AG04450 (cell line): ENCODE measurements around the gene DAPK2. TPM values are rescaled to one million over a fixed set of nuclear protein-coding genes. Genes with fewer than 3 reads are reported as not detected.

Source experiments
- CTCF ChIA-PET: fragments of 300-600, 350-600 bp; formaldehyde crosslinking; extraction: SDS; loops from one replicate; lab custom pipeline; 2022; ENCODE audit warnings: antibody characterized with exemption, inconsistent platforms; lab: Charles Lee
- POLR2A ChIA-PET: fragments of 350-600 bp; formaldehyde crosslinking; extraction: SDS; loops from one replicate; lab custom pipeline; 2021; ENCODE audit warnings: antibody characterized with exemption, inconsistent platforms; lab: Yijun Ruan, JAX
- DNase-seq: peaks from one replicate; pipeline ENCODE4 v3.0.0-alpha.2; 2011; ENCODE audit warnings: low read depth, low spot score
- H3K27ac ChIP-seq: one replicate; pipeline ENCODE4 v1.5.1; 2012; ENCODE audit warnings: low read depth, low read length, control low read depth
- H3K27me3 ChIP-seq: one replicate; pipeline ENCODE4 v1.6.0; 2012; ENCODE audit warnings: low read length; ENCODE audit not compliant: control insufficient read depth, insufficient read depth
- H3K4me3 ChIP-seq: 2 replicates; pipeline ENCODE4 v1.5.1; 2011; ENCODE audit warnings: mild to moderate bottlenecking, low read depth, low read length, control low read depth
- H3K9me3 ChIP-seq: 2 replicates; pipeline ENCODE4 v1.5.1; 2012; ENCODE audit warnings: low read length; ENCODE audit not compliant: control insufficient read depth, insufficient read depth
- CTCF ChIP-seq: IDR thresholded peaks from 2 replicates; pipeline ENCODE4 v1.5.1; 2011; ENCODE audit warnings: low read depth, low read length, control low read depth, inconsistent platforms
- polyA plus RNA-seq: library from polyadenylated mRNA; depleted of rRNA; stranded (reverse); fragments of >200 nt; gene quantifications from 2 replicates; pipeline ENCODE4 v1.2.3, GENCODE V29; 2011

DAPK2 gene
- polyA plus RNA-seq, 1 experiment = 0.42 TPM

GRCh38 chr15:63876085-63876662, 170.1 kb downstream of the DAPK2 start:
- H3K4me3 ChIP-seq = no peak overlapping the region
- H3K9me3 ChIP-seq = no peaks in the 10 kb centered on the region
- TF ChIP-seq CTCF = no peak
- CTCF ChIA-PET = no interaction called here
- no peak for DNase-seq
- H3K27ac ChIP-seq = no peak overlapping the region
- peaks cover 6% of the 10 kb centered on the region for H3K27me3 ChIP-seq
- POLR2A ChIA-PET = no interaction called here

GRCh38 chr15:63874616-63875015, 171.7 kb downstream of the DAPK2 start:
- POLR2A ChIA-PET = no interaction called here
- Histone ChIP-seq H3K4me3 (no peak overlapping the region), H3K27ac (no peak overlapping the region), H3K9me3 (no peaks in the 10 kb centered on the region), H3K27me3 (no peaks in the 10 kb centered on the region)
- DNase-seq = no peak
- TF ChIP-seq CTCF = no peak
- CTCF ChIA-PET = no interaction called here

- POLR2A ChIA-PET = no interaction called here
- H3K9me3 ChIP-seq = no peaks in the 10 kb centered on the region
- DNase-seq = no peak
- no peak overlapping the region for H3K27ac ChIP-seq
- CTCF ChIA-PET = no interaction called here
- H3K4me3 ChIP-seq = no peak overlapping the region
- no peak for TF ChIP-seq CTCF
- no peaks in the 10 kb centered on the region for H3K27me3 ChIP-seq
Measured at GRCh38 chr15:63872759-63873510, 173.3 kb downstream of the DAPK2 start.

GRCh38 chr15:63870487-63871209, 175.6 kb downstream of the DAPK2 start:
- DNase-seq = peak; percentile 54
- no peaks in the 10 kb centered on the region for H3K27me3 ChIP-seq
- no peak overlapping the region for H3K27ac ChIP-seq
- POLR2A ChIA-PET = no interaction called here
- no peak for TF ChIP-seq CTCF
- no peak overlapping the region for H3K4me3 ChIP-seq
- CTCF ChIA-PET = interaction anchor here (0.8 to 1.4 kb wide), 2 partner anchors 21 to 118 kb away, joined by 3 to 4 read pairs; no protein-coding TSS in a partner anchor
- H3K9me3 ChIP-seq = no peaks in the 10 kb centered on the region

GRCh38 chr15:63870043-63870394, 176.3 kb downstream of the DAPK2 start:
- no peak for TF ChIP-seq CTCF
- DNase-seq = no peak
- CTCF ChIA-PET = interaction anchor here (0.8 to 1.4 kb wide), 2 partner anchors 22 to 118 kb away, joined by 3 to 4 read pairs; no protein-coding TSS in a partner anchor
- Histone ChIP-seq H3K27ac (no peak overlapping the region), H3K27me3 (no peaks in the 10 kb centered on the region), H3K4me3 (no peak overlapping the region), H3K9me3 (no peaks in the 10 kb centered on the region)
- POLR2A ChIA-PET = no interaction called here
